Epithelial cell of proximal tubule (primary cell): Measurements from ENCODE around the gene GBE1. TPM values are rescaled to one million over a fixed set of nuclear protein-coding genes. Genes with fewer than 3 reads are reported as not detected.

Experiments
- DNase-seq: peaks from one replicate; pipeline ENCODE4 v3.0.0-alpha.2; 2011; ENCODE audit warnings: low read depth
- H3K4me3 ChIP-seq: 2 replicates; pipeline ENCODE4 v1.5.1; 2011; ENCODE audit warnings: low read depth, mild to moderate bottlenecking, low read length
- CTCF ChIP-seq: conservative IDR thresholded peaks from 2 replicates; pipeline ENCODE4 v1.5.1; 2012; ENCODE audit warnings: low read depth, mild to moderate bottlenecking, low read length
- total RNA-seq: library from RNA; depleted of rRNA; stranded (reverse); fragments of >200 nt; gene quantifications from 2 replicates; pipeline ENCODE4 v1.2.3, GENCODE V29; 2015

GBE1 gene
- total RNA-seq, 1 donor from 2014 or later, result 41.9 TPM

GRCh38 chr3:81726132-81726531 lies 35.3 kb downstream of the GBE1 start:
- DNase-seq, result no peak
- H3K4me3 ChIP-seq, result no peak overlapping the region
- TF ChIP-seq CTCF, result no peak

- DNase-seq, result no peak
- TF ChIP-seq CTCF, result no peak
- peak overlapping the region; percentile 24 for H3K4me3 ChIP-seq
Observed at GRCh38 chr3:81723732-81724313, 37.6 kb downstream of the GBE1 start.

- no peak overlapping the region for H3K4me3 ChIP-seq
- no peak for DNase-seq
- no peak for TF ChIP-seq CTCF
Observed at GRCh38 chr3:81718311-81718710, 43.1 kb downstream of the GBE1 start.

GRCh38 chr3:81716870-81717509 lies 44.5 kb downstream of the GBE1 start:
- H3K4me3 ChIP-seq, result peak overlapping the region; percentile 32
- peak; percentile 94 for DNase-seq
- TF ChIP-seq CTCF, result no peak

GRCh38 chr3:81713031-81713430 lies 48.4 kb downstream of the GBE1 start:
- no peak overlapping the region for H3K4me3 ChIP-seq
- TF ChIP-seq CTCF, result no peak
- no peak for DNase-seq

- TF ChIP-seq CTCF, result no peak
- DNase-seq, result no peak
Observed at GRCh38 chr3:81709606-81710005, 51.8 kb downstream of the GBE1 start.

GRCh38 chr3:81707996-81708395 lies 53.4 kb downstream of the GBE1 start:
- DNase-seq, result no peak
- no peak overlapping the region for H3K4me3 ChIP-seq
- no peak for TF ChIP-seq CTCF

More at GRCh38 chr3:81709606-81710005, 51.8 kb downstream of the GBE1 start:
- no peak overlapping the region for H3K4me3 ChIP-seq
